Mucosa of rectum (tissue), 2 donors: Measurements from ENCODE around the gene STARD5.

Experiments used
- H3K27ac ChIP-seq, 2 donors: one replicate each; pipeline ENCODE4 v1.7.0; 2013; ENCODE audit warnings: inconsistent platforms in 2 of 2, low read depth in 2 of 2, low read length in 2 of 2
- H3K27me3 ChIP-seq, 2 donors: one replicate each; pipeline ENCODE4 v1.7.0; 2013; ENCODE audit warnings: low read length in 2 of 2; ENCODE audit not compliant: control insufficient read depth in 2 of 2, insufficient read depth in 2 of 2
- H3K36me3 ChIP-seq, 2 donors: one replicate each; pipeline ENCODE4 v1.7.0; 2013; ENCODE audit warnings: low read length in 2 of 2; ENCODE audit not compliant: control insufficient read depth in 2 of 2, insufficient read depth in 2 of 2
- H3K4me1 ChIP-seq, 2 donors: one replicate each; pipeline ENCODE4 v1.7.0; 2013; ENCODE audit warnings: low read length in 2 of 2, mild to moderate bottlenecking in 1 of 2; ENCODE audit not compliant: control insufficient read depth in 2 of 2, insufficient read depth in 2 of 2
- H3K4me3 ChIP-seq, 2 donors: one replicate each; pipeline ENCODE4 v1.7.0; 2013; ENCODE audit warnings: low read length in 2 of 2
- H3K9ac ChIP-seq, 2 donors: one replicate each; pipeline ENCODE4 v1.7.0; 2013; ENCODE audit warnings: low read length in 2 of 2, low read depth in 1 of 2, mild to moderate bottlenecking in 1 of 2
- H3K9me3 ChIP-seq, 2 donors: one replicate each; pipeline ENCODE4 v1.7.0; 2013; ENCODE audit warnings: low read length in 2 of 2; ENCODE audit not compliant: control insufficient read depth in 2 of 2
- donor health status: healthy.
- donor health status: Normal muscosa, but diverticular disease.

The STARD5 gene

GRCh38 chr15:81303244-81304225 lies 20.4 kb downstream of the STARD5 start:
- peaks cover 28 to 42% of the 10 kb centered on the region in 2 donors for H3K36me3 ChIP-seq
- H3K4me3 ChIP-seq: peak overlapping the region in 1 of 2 donors; percentile 70
- H3K9ac ChIP-seq: no peak overlapping the region
- H3K4me1 ChIP-seq: peaks cover 9 to 15% of the 10 kb centered on the region in 2 donors
- H3K9me3 ChIP-seq: no peaks in the 10 kb centered on the region
- H3K27me3 ChIP-seq: no peaks in the 10 kb centered on the region
- peak overlapping the region; percentile 32 to 63 for H3K27ac ChIP-seq

DNA sequence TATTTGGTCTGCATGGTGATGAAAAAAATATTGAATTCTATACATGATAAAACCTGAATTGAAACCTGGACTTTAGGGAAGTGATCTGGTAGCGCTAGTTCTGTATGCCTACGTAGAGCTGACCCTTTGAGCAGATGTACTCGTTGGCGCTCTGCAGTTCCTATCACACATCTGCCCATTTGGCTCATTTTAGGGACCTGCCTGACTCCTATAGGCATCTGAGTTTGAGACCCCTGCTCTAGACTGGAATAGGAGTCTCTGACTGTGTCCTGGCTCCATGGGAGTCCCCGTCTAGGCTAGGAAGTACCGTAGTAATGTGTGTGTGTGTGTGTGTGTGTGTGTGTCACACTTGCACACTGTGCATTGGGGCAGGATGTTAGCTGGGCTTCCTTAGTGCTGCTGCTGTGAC lies 21.2 kb downstream of the STARD5 start:
- Histone ChIP-seq H3K4me3 (peak overlapping the region in 1 of 2 donors; percentile 70), H3K9me3 (no peaks in the 10 kb centered on the region), H3K27me3 (no peaks in the 10 kb centered on the region), H3K4me1 (peaks cover 9 to 15% of the 10 kb centered on the region in 2 donors), H3K27ac (peak overlapping the region; percentile 57 to 63), H3K36me3 (peaks cover 21 to 36% of the 10 kb centered on the region in 2 donors), H3K9ac (no peak overlapping the region)

GRCh38 chr15:81301815-81302399 lies 22.0 kb downstream of the STARD5 start:
- H3K27ac ChIP-seq: peak overlapping the region; percentile 57 to 62

DNA sequence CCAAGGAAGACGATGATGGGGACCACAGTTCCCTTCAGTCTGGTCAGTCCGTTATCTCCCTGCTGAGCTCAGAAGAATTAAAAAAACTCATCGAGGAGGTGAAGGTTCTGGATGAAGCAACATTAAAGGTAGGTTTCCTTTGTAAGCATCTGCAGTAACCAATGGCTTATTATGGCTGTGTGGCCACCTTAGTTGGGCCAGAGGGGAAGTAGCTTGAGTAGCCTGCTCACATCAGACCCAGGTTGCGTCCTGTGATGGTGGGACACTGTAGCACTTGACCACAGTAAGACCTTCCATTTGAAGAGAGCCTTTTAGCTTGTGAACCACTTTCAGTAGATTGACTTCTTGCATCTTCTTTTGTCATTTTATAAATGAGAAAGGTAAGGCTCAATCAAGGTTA lies 22.6 kb downstream of the STARD5 start:
- H3K36me3 ChIP-seq: peaks cover 12 to 28% of the 10 kb centered on the region in 2 donors
- H3K9ac ChIP-seq: no peak overlapping the region
- H3K4me3 ChIP-seq: peak overlapping the region in 1 of 2 donors; percentile 70
- no peaks in the 10 kb centered on the region for H3K9me3 ChIP-seq
- no peaks in the 10 kb centered on the region for H3K27me3 ChIP-seq
- H3K27ac ChIP-seq: peak overlapping the region in 1 of 2 donors; percentile 62
- peaks cover 12 to 19% of the 10 kb centered on the region in 2 donors for H3K4me1 ChIP-seq

More at GRCh38 chr15:81301815-81302399, 22.0 kb downstream of the STARD5 start:
- H3K9ac ChIP-seq: no peak overlapping the region
- H3K27me3 ChIP-seq: no peaks in the 10 kb centered on the region
- H3K4me1 ChIP-seq: peaks cover 9 to 15% of the 10 kb centered on the region in 2 donors
- peak overlapping the region in 1 of 2 donors; percentile 70 for H3K4me3 ChIP-seq
- H3K36me3 ChIP-seq: peaks cover 16 to 28% of the 10 kb centered on the region in 2 donors
- no peaks in the 10 kb centered on the region for H3K9me3 ChIP-seq

DNA sequence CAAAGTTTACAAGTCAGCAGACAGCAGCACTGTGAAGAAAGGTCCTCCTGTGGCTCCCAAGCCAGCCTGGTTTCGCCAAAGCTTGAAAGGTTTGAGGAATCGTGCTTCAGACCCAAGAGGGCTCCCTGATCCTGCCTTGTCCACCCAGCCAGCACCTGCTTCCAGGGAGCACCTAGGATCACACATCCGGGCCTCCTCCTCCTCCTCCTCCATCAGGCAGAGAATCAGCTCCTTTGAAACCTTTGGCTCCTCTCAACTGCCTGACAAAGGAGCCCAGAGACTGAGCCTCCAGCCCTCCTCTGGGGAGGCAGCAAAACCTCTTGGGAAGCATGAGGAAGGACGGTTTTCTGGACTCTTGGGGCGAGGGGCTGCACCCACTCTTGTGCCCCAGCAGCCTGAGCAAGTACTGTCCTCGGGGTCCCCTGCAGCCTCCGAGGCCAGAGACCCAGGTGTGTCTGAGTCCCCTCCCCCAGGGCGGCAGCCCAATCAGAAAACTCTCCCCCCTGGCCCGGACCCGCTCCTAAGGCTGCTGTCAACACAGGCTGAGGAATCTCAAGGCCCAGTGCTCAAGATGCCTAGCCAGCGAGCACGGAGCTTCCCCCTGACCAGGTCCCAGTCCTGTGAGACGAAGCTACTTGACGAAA lies 24.2 kb downstream of the STARD5 start:
- H3K9me3 ChIP-seq: no peaks in the 10 kb centered on the region
- no peaks in the 10 kb centered on the region for H3K27me3 ChIP-seq
- H3K4me1 ChIP-seq: peaks cover 14 to 31% of the 10 kb centered on the region in 2 donors
- peak overlapping the region in 1 of 2 donors; percentile 86 for H3K27ac ChIP-seq
- H3K4me3 ChIP-seq: peak overlapping the region; percentile 41 to 70
- peaks cover 3 to 18% of the 10 kb centered on the region in 2 donors for H3K36me3 ChIP-seq
- peak overlapping the region; percentile 28 to 60 for H3K9ac ChIP-seq

DNA sequence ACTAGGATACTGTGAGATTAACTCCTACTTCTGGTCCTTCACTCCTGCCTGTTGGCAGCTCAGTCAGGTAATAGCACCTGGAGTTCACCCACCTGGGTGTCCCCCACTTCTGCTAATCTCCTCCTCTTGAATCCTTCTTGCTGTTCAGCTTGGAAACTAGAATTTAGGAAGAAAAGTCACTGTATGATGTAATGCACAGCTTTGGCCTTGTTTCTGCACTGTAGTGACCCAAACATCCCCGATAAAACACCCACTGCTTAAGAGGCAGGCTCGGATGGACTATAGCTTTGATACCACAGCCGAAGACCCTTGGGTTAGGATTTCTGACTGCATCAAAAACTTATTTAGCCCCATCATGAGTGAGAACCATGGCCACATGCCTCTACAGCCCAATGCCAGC lies 24.8 kb downstream of the STARD5 start:
- Histone ChIP-seq H3K9ac (peak overlapping the region; percentile 28 to 60), H3K36me3 (peaks cover 3 to 18% of the 10 kb centered on the region in 2 donors), H3K27ac (peak overlapping the region in 1 of 2 donors; percentile 86)

GRCh38 chr15:81298611-81299010 lies 25.3 kb downstream of the STARD5 start:
- peaks cover 3 to 13% of the 10 kb centered on the region in 2 donors for H3K36me3 ChIP-seq
- H3K27me3 ChIP-seq: no peaks in the 10 kb centered on the region
- H3K9me3 ChIP-seq: no peaks in the 10 kb centered on the region
- H3K4me3 ChIP-seq: peak overlapping the region; percentile 11 to 70
- H3K9ac ChIP-seq: peak overlapping the region; percentile 1 to 63
- H3K4me1 ChIP-seq: peaks cover 15 to 28% of the 10 kb centered on the region in 2 donors
- peak overlapping the region in 1 of 2 donors; percentile 86 for H3K27ac ChIP-seq

More for the DNA sequence above, 24.8 kb downstream of the STARD5 start:
- H3K4me3 ChIP-seq: peak overlapping the region; percentile 41 to 70
- no peaks in the 10 kb centered on the region for H3K27me3 ChIP-seq
- H3K9me3 ChIP-seq: no peaks in the 10 kb centered on the region
- H3K4me1 ChIP-seq: peaks cover 19 to 31% of the 10 kb centered on the region in 2 donors

DNA sequence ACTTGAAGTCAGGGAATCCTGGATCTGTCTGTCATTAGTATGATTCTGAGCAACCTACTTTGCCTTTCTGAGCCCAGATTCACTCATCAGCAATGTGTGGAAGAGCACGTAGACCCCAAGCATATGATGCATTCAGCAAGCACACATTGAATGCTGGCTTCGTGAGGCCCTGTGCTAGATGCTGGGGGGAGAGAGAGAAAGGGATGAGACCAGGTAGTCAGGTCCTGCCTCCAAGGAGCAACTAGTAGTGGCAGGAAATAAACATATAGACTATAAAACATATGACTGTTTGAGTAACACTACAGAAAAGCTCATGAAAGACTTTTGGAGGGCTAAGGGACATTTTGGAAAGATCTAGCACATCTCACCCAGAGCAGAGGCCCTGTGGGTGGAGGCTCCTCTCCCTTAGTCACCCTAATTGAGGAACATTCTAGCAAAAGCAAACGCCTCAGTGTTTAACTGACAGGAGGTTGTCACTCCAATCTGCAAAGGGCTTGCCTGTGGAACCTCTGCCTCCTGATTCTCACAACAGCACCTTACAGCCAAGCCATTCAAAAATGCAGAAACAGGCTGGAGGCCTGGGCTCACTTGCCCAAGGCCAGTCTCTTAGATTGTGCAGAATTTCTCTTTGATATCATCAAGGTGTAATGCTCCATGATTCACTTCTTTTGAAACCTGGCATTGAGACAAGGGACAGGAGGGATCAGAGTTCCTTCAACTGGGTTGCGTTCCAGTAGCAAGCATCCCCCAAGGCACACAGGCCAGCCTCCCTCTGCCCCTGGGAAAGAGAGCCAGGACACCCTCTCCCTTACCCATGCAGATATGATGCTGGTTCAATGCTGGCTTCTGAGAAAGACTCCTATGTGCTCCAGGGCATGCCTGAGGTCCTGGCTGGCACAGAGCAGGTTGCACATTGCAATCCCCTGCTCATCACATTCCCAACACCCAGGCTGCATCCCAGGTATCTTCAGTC lies 26.1 kb downstream of the STARD5 start:
- Histone ChIP-seq H3K4me1 (peaks cover 12 to 26% of the 10 kb centered on the region in 2 donors), H3K4me3 (peak overlapping the region; percentile 44 to 70), H3K27ac (peak overlapping the region; percentile 72 to 86), H3K27me3 (no peaks in the 10 kb centered on the region), H3K9me3 (no peaks in the 10 kb centered on the region), H3K9ac (peak overlapping the region; percentile 5 to 63), H3K36me3 (peaks cover 3 to 8% of the 10 kb centered on the region in 2 donors)

DNA sequence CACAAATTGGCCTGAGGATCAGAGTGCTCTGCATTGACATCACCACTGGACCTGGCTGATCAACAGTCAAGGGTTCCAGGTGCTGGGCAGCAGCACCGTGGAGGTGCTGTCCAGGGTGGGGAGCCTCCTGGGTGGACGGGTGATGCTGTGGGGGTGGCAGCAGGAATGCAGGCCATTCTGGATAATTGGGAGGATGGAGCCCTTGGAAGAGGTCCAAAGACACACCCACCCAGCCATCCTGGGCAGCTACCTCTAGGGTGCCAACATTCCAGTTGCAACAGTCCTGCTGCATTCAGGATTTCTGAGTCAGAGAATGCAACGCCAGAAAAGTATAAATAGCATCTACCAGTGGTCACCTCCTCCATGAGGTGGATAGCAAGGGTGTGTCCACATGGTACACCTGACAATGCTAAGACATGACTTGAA lies 26.8 kb downstream of the STARD5 start:
- peak overlapping the region; percentile 44 to 70 for H3K4me3 ChIP-seq
- no peaks in the 10 kb centered on the region for H3K9me3 ChIP-seq
- no peaks in the 10 kb centered on the region for H3K27me3 ChIP-seq
- peak overlapping the region; percentile 72 to 86 for H3K27ac ChIP-seq
- H3K4me1 ChIP-seq: peaks cover 10 to 25% of the 10 kb centered on the region in 2 donors
- peaks cover 0 to 6% of the 10 kb centered on the region in 2 donors for H3K36me3 ChIP-seq
- H3K9ac ChIP-seq: peak overlapping the region; percentile 5 to 63
